Keratinocyte (primary cell): ENCODE measurements around the gene OR2T2. TPM values are rescaled to one million over a fixed set of nuclear protein-coding genes. Genes with fewer than 3 reads are reported as not detected.
"Not testable (repeated sequence)": the region's sequence is repeated elsewhere in the genome, so short reads cannot be mapped to it uniquely, and the experiment has no call there.

Experiments used
- DNase-seq: peaks from one replicate; pipeline ENCODE4 v3.0.0-alpha.2; 2011; ENCODE audit warnings: low read depth, missing footprints, low spot score
- FAIRE-seq: peaks from 2 replicates; lab custom pipeline; 2011; peaks lifted over from hg19 to GRCh38; lab: Jason Lieb, UNC
- H2AFZ ChIP-seq: 2 replicates; pipeline ENCODE4 v1.6.0; 2012; ENCODE audit warnings: low read length, control low read depth, inconsistent platforms; ENCODE audit not compliant: control insufficient read depth
- H3K27ac ChIP-seq: 2 replicates; pipeline ENCODE4 v1.5.1; 2011; ENCODE audit warnings: low read length; ENCODE audit not compliant: control insufficient read depth, insufficient read depth
- H3K27me3 ChIP-seq: 3 replicates; pipeline ENCODE4 v1.6.0; 2011; ENCODE audit warnings: low read length; ENCODE audit not compliant: control insufficient read depth, insufficient read depth; ENCODE audit errors: extremely low read depth
- H3K36me3 ChIP-seq, 2 experiments: 2 replicates in 1 of 2; 3 replicates in 1 of 2; pipeline ENCODE4 v1.5.1; 2011; ENCODE audit warnings: low read length in 2 of 2, mild to moderate bottlenecking in 1 of 2; ENCODE audit not compliant: control insufficient read depth in 2 of 2, insufficient read depth in 2 of 2; ENCODE audit errors: extremely low read depth in 1 of 2
- H3K4me1 ChIP-seq: 3 replicates; pipeline ENCODE4 v1.5.1; 2011; ENCODE audit warnings: low read length; ENCODE audit not compliant: control insufficient read depth, insufficient read depth; ENCODE audit errors: extremely low read depth
- H3K4me2 ChIP-seq: 3 replicates; pipeline ENCODE4 v1.6.0; 2011; ENCODE audit warnings: low read depth, low read length; ENCODE audit not compliant: control insufficient read depth, insufficient read depth; ENCODE audit errors: extremely low read depth
- H3K4me3 ChIP-seq, 3 experiments: fragments of 200-600 bp in 1 of 3; sonication (generic) in 1 of 3; 2 replicates in 2 of 3; 3 replicates in 1 of 3; pipeline ENCODE4 v1.5.1; 2011 to 2016; ENCODE audit warnings: low read length in 3 of 3, mild to moderate bottlenecking in 3 of 3, control low read depth in 2 of 3, inconsistent platforms in 1 of 3, low read depth in 1 of 3, mixed read lengths in 1 of 3, mixed run types in 1 of 3, moderate library complexity in 1 of 3; ENCODE audit not compliant: control insufficient read depth in 2 of 3, insufficient read depth in 2 of 3; ENCODE audit errors: extremely low read depth in 1 of 3
- H3K79me2 ChIP-seq: 2 replicates; pipeline ENCODE4 v1.6.0; 2012; ENCODE audit warnings: low read length; ENCODE audit not compliant: control insufficient read depth, insufficient read depth
- H3K9ac ChIP-seq: 3 replicates; pipeline ENCODE4 v1.6.0; 2011; ENCODE audit warnings: low read length; ENCODE audit not compliant: control insufficient read depth, insufficient read depth; ENCODE audit errors: extremely low read depth
- H3K9me1 ChIP-seq: 3 replicates; pipeline ENCODE4 v1.6.0; 2011; ENCODE audit warnings: low read length; ENCODE audit not compliant: control insufficient read depth, insufficient read depth; ENCODE audit errors: extremely low read depth
- H3K9me3 ChIP-seq: 2 replicates; pipeline ENCODE4 v1.5.1; 2012; ENCODE audit warnings: low read depth, low read length; ENCODE audit not compliant: control insufficient read depth
- H4K20me1 ChIP-seq: 3 replicates; pipeline ENCODE4 v1.6.0; 2011; ENCODE audit warnings: low read length; ENCODE audit not compliant: control insufficient read depth, insufficient read depth; ENCODE audit errors: extremely low read depth
- dilution Hi-C: fragments of 300-500 bp; cut with MboI; formaldehyde crosslinking; loops from one replicate; pipeline ENCODE4 v1.7.0; 2020; ENCODE audit warnings: low sequenced_read_pairs; ENCODE audit not compliant: extremely low pct_ligation_motif_present
- polyA plus RNA-seq, 5 experiments: library from polyadenylated mRNA; depleted of rRNA in 3 of 5; stranded (reverse) in 3 of 5; stranded (forward) in 1 of 5; unstranded in 1 of 5; fragments of >200 nt; gene quantifications; 1 replicate in 1 of 5; 2 replicates in 3 of 5; 3 replicates in 1 of 5; pipeline versions ENCODE4 v1.2.1 to v1.2.3, GENCODE V29; 2011 to 2012; ENCODE audit warnings: missing spikeins in 2 of 5, low read depth in 1 of 5, low replicate concordance in 1 of 5

The OR2T2 gene
- polyA plus RNA-seq, 1 donor (not counting 4 experiments of a cell fraction or from before 2014, with no cell fraction given), result not detected

DNA sequence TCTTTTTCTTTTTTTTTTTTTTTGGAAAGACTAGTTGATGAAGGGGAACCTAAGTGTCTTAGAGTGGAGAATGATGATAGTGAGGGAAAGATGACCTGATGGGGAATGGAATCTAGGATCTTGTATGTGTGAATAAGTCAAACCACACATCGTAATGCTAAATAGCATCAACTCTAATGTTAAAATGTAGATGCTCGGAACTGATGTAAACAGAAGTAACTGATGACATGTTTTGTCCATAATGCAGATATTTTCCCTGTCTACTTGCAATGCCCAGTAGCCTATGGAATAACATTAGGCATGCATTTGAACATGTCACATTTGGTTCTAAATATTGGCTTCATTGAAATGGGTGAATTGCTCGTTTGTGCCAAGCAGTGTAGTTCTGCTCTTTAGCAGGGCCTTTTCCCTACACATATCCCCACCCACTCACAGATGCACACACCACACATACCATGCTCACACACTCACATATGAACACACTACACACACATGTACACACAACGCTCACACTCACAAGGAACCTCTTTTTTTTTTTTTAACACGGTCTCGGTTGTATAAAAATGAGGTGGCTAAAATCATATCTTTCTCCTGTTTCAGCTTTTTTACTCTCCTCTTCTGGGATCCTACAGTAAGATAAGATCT lies 4.5 kb downstream of the OR2T2 start:
- H2AFZ ChIP-seq, H3K4me3 ChIP-seq, dilution Hi-C loops, H3K4me2 ChIP-seq, FAIRE-seq, H3K36me3 ChIP-seq, H3K4me1 ChIP-seq, H3K9me1 ChIP-seq, H3K27me3 ChIP-seq, H3K27ac ChIP-seq, H3K9me3 ChIP-seq, H3K9ac ChIP-seq, H3K79me2 ChIP-seq, H4K20me1 ChIP-seq, DNase-seq: not testable (repeated sequence)

DNA sequence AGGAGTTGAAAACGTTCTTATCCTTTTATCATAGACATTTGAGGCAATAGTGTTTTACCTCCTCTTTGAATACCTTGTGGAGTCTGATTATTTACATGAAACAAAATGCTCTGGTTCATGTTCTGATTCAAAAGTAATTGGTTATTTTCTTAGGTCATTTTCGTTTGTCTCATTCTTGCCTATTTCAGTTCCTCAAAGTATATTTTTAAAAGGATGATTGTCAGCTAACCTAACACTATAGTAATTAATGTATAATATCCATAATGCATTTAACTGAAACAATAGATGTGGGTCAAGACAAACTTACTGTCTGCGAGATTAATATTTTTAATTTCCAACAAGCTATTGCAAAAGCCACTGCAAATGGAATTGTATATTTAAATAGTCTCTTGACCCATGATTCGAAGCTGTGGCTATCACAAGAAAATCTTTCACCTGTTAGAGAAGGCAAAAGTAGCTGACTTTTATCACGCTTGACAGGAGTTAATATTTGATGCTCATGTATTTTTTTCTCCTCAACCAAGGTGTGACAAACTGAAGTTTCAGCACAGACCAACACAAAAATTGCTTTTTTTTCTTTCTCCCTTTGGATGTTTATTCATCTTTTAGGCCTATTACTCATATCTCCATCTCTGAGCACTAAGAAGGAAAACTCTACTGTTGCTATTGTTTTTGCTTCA lies 5.2 kb downstream of the OR2T2 start:
- dilution Hi-C loops, H3K4me1 ChIP-seq, H3K4me3 ChIP-seq, FAIRE-seq, H3K79me2 ChIP-seq, H3K4me2 ChIP-seq, H2AFZ ChIP-seq, H3K9ac ChIP-seq, H3K36me3 ChIP-seq, H4K20me1 ChIP-seq, H3K27me3 ChIP-seq, H3K9me3 ChIP-seq, DNase-seq, H3K9me1 ChIP-seq, H3K27ac ChIP-seq: not testable (repeated sequence)

DNA sequence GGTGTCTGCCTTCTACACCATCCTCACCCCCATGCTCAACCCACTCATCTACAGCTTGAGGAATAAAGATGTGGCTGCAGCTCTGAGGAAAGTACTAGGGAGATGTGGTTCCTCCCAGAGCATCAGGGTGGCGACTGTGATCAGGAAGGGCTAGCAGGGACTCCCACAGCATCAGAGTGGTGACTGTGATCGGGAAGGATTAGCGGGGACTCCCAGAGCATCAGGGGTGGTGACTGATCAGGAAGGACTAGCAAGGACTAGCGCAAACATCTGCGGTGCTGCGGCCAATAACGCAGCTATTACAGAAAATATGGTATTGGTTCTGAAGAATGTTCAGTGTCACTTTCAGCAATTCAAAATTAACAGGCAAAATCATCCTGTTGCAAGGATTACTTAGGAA lies 8.2 kb downstream of the OR2T2 start:
- DNase-seq, H3K4me3 ChIP-seq, H2AFZ ChIP-seq, H3K9me3 ChIP-seq, H3K79me2 ChIP-seq, FAIRE-seq, H3K4me1 ChIP-seq, H4K20me1 ChIP-seq, H3K9ac ChIP-seq, H3K9me1 ChIP-seq, dilution Hi-C loops, H3K36me3 ChIP-seq, H3K4me2 ChIP-seq, H3K27ac ChIP-seq, H3K27me3 ChIP-seq: not testable (repeated sequence)

DNA sequence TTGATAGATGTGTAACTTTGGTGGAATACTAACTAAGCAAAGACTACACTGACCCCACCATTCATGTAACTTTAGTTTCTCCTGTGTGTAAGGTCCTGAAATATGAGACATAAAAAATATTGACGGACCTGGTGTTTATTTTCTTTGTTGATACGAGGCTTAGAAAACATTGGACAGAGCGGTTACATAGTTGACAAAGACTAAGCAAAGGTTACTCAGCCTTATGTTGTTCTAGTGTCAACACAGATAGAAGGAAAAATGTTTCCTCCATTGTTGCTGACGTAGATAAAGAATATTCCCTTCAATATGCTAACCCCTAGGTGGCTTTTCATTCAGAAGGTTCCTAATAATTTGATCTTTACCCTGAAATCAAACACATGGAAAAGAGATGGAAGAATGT lies 9.6 kb downstream of the OR2T2 start:
- H3K36me3 ChIP-seq, dilution Hi-C loops, H2AFZ ChIP-seq, H4K20me1 ChIP-seq, H3K4me2 ChIP-seq, FAIRE-seq, H3K79me2 ChIP-seq, H3K27ac ChIP-seq, DNase-seq, H3K9me3 ChIP-seq, H3K4me3 ChIP-seq, H3K4me1 ChIP-seq, H3K27me3 ChIP-seq, H3K9ac ChIP-seq, H3K9me1 ChIP-seq: not testable (repeated sequence)

DNA sequence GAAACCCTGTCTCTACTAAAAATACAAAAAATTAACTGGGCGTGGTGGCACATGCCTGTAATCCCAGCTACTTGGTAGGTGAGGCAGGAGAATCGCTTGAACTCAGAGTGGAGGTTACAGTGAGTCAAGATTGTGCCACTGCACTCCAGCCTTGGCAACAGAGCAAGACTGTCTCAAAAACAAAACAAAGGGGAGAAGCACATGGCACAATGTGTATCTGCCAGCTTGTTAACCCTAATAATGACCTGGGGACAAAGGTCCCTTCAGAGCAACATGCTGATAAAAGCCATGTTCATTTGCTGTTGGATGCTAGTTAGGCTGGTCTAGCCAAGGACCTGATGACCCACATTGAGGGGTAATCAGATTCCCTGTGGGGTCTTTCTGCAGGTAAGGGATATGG lies 11.2 kb downstream of the OR2T2 start:
- H2AFZ ChIP-seq, H3K4me1 ChIP-seq, H3K27me3 ChIP-seq, H4K20me1 ChIP-seq, H3K9me3 ChIP-seq, DNase-seq, dilution Hi-C loops, H3K4me3 ChIP-seq, FAIRE-seq, H3K4me2 ChIP-seq, H3K36me3 ChIP-seq, H3K9ac ChIP-seq, H3K27ac ChIP-seq, H3K79me2 ChIP-seq, H3K9me1 ChIP-seq: not testable (repeated sequence)
